Prostate gland (tissue), 2 donors: Measurements from ENCODE around the gene IL13. TPM values are rescaled to one million over a fixed set of nuclear protein-coding genes. Genes with fewer than 3 reads are reported as not detected.

Experiments used
- DNase-seq: peaks from one replicate; pipeline ENCODE4 v3.0.0-alpha.2; 2019; ENCODE audit warnings: low spot score
- H3K27ac ChIP-seq, 2 donors: fragments of 200-600 bp; sonication (generic); 2 replicates each; pipeline ENCODE4 v1.5.1; 2017 to 2019
- H3K27me3 ChIP-seq: fragments of 200-600 bp; sonication (generic); replicated peaks from 2 replicates; pipeline ENCODE4 v1.5.1; 2019; ENCODE audit not compliant: insufficient read depth
- H3K36me3 ChIP-seq, 2 donors: fragments of 200-600 bp; sonication (generic); 1 replicate in 1 of 2; 2 replicates in 1 of 2; pipeline versions ENCODE4 v1.5.1 to v1.8.1; 2017 to 2019
- H3K4me1 ChIP-seq: fragments of 200-600 bp; sonication (generic); replicated peaks from 2 replicates; pipeline ENCODE4 v1.5.1; 2019
- H3K4me3 ChIP-seq, 2 donors: fragments of 200-600 bp; sonication (generic); 2 replicates each; pipeline ENCODE4 v1.5.1; 2017 to 2019
- H3K9me3 ChIP-seq: fragments of 200-600 bp; sonication (generic); 2 replicates; pipeline ENCODE4 v1.5.1; 2017
- POLR2A ChIP-seq: fragments of 450-650 bp; IDR thresholded peaks from one replicate; pipeline ENCODE4 v1.6.1; 2016; ENCODE audit warnings: antibody characterized with exemption, mild to moderate bottlenecking
- POLR2AphosphoS5 ChIP-seq: sonication (generic); formaldehyde crosslinking; IDR thresholded peaks from one replicate; pipeline ENCODE4 v1.6.1; 2017; ENCODE audit warnings: antibody characterized with exemption
- WGBS: methylation state at CpG from one replicate; pipeline ENCODE4 v1.1.5; 2018; 5-methylcytosine and 5-hydroxymethylcytosine counted together
- intact Hi-C: fragments of 100-400 bp; cut with DNase I; formaldehyde crosslinking; loops from one replicate; pipeline ENCODE4 v1.14.2; 2022
- total RNA-seq, 2 donors: library from RNA; depleted of rRNA; stranded (reverse); fragments of >200 nt; gene quantifications; one replicate each; pipeline ENCODE4 v1.1.0, GENCODE V29; 2016
- TF ChIP-seq, protein P1 (sequence below), 4 experiments: fragments of 200-600 bp in 2 of 4; fragments of 450-650 bp in 2 of 4; sonication (generic) in 2 of 4; IDR thresholded peaks; 1 replicate in 3 of 4; 2 replicates in 1 of 4; pipeline ENCODE4 v1.5.1; 2016 to 2019; ENCODE audit warnings: antibody characterized with exemption in 4 of 4, mild to moderate bottlenecking in 2 of 4, moderate library complexity in 2 of 4

Gene IL13
- total RNA-seq, 2 donors from 2014 or later, result 2.3 TPM; not detected in 1

- no peaks in the 10 kb centered on the region for H3K4me1 ChIP-seq
- H3K27ac ChIP-seq, result no peak overlapping the region
- intact Hi-C loops, result no loop called here
- H3K27me3 ChIP-seq, result no peaks in the 10 kb centered on the region
- WGBS, result 90% methylated on average over 12 of the region's 12 CpGs
- no peaks in the 10 kb centered on the region for H3K9me3 ChIP-seq
- TF ChIP-seq POLR2AphosphoS5, result no peak
- TF ChIP-seq, protein P1, sequence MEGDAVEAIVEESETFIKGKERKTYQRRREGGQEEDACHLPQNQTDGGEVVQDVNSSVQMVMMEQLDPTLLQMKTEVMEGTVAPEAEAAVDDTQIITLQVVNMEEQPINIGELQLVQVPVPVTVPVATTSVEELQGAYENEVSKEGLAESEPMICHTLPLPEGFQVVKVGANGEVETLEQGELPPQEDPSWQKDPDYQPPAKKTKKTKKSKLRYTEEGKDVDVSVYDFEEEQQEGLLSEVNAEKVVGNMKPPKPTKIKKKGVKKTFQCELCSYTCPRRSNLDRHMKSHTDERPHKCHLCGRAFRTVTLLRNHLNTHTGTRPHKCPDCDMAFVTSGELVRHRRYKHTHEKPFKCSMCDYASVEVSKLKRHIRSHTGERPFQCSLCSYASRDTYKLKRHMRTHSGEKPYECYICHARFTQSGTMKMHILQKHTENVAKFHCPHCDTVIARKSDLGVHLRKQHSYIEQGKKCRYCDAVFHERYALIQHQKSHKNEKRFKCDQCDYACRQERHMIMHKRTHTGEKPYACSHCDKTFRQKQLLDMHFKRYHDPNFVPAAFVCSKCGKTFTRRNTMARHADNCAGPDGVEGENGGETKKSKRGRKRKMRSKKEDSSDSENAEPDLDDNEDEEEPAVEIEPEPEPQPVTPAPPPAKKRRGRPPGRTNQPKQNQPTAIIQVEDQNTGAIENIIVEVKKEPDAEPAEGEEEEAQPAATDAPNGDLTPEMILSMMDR (IDR thresholded peaks at IDR 0.05), result no peak
- TF ChIP-seq POLR2A, result no peak
- no peak for DNase-seq
- H3K4me3 ChIP-seq, result no peak overlapping the region
- H3K36me3 ChIP-seq, result no peaks in the 10 kb centered on the region
Observed at GRCh38 chr5:132684922-132685720, 27.1 kb downstream of the IL13 start.

DNA sequence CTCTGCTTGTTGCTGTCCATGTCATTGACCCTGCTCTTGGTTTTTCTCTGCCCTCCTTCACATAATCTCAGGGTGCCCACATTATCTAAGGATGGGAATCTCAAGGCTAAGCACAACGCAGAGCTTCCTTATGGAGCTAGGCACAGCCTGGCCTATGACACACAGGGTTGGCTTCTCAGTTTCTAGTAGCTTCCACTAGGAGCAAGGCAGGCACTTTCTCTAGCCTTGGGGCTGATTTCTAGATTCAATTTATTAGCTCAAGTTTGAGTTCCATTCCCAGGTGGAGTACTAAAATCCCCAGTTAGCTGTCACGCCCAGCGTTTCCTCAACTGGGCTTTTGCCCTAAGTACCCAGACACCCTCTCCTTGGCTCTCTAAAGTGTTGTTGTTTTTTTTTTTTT, 28.2 kb downstream of the IL13 start:
- H3K36me3 ChIP-seq, result no peaks in the 10 kb centered on the region
- no peak overlapping the region for H3K4me3 ChIP-seq
- no peak for DNase-seq
- H3K4me1 ChIP-seq, result no peaks in the 10 kb centered on the region
- no peaks in the 10 kb centered on the region for H3K27me3 ChIP-seq
- intact Hi-C loops, result no loop called here
- H3K9me3 ChIP-seq, result no peaks in the 10 kb centered on the region
- TF ChIP-seq POLR2AphosphoS5 (no peak), POLR2A (no peak)
- TF ChIP-seq, protein P1 (IDR thresholded peaks at IDR 0.05), result no peak
- WGBS, result 94% methylated on average over 3 of the region's 3 CpGs
- H3K27ac ChIP-seq, result no peak overlapping the region

GRCh38 chr5:132687995-132688394, 30.0 kb downstream of the IL13 start:
- H3K27me3 ChIP-seq, result no peaks in the 10 kb centered on the region
- H3K27ac ChIP-seq, result no peak overlapping the region
- no peak overlapping the region for H3K4me3 ChIP-seq
- no peak for DNase-seq
- no peaks in the 10 kb centered on the region for H3K36me3 ChIP-seq
- intact Hi-C loops, result no loop called here
- H3K4me1 ChIP-seq, result no peaks in the 10 kb centered on the region
- no peaks in the 10 kb centered on the region for H3K9me3 ChIP-seq
- TF ChIP-seq POLR2AphosphoS5 (no peak), POLR2A (no peak)
- TF ChIP-seq, protein P1 (IDR thresholded peaks at IDR 0.05), result no peak
- WGBS, result 87% methylated on average over 5 of the region's 5 CpGs

DNA sequence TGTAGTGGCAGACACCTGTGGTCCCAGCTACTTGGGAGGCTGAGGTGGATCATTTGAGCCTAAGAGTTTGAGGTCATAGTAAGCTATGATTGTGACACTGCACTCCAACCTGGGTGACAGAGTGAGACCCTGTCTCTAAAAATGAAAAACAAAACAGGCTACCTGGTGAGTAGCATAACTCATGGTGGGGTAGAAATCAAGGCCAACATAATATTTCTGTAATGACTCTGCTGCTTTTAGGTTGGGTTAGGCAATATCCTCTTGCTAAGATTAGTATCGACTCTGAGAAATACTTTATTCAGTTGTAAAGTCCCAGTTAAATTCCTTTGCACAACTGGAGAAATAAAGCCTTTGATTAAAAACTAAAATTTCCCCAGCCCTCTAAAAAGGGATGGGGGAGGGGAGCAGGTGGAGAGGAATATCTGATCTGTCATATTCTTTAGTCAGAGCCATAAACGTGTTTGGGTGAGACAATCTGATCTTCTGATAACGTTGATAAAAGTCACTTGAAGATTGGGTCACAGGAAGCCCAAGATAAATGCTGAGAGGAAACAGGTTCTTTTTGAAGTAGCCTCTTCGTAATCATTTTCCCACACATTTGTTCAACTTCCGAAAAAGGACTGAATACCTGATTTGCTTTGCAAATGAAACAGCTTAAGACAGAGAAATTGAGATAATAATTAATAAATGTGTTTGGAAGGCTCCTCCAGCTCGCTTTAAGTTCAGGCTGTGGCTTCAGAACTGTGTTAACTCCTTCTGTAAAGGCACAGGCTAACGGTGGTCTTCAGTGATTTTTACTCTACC, 30.8 kb downstream of the IL13 start:
- TF ChIP-seq POLR2A, result no peak
- TF ChIP-seq, protein P1 (IDR thresholded peaks at IDR 0.05), result no peak
- TF ChIP-seq POLR2AphosphoS5, result no peak
- Histone ChIP-seq H3K27me3 (no peaks in the 10 kb centered on the region), H3K36me3 (no peaks in the 10 kb centered on the region), H3K27ac (no peak overlapping the region), H3K9me3 (no peaks in the 10 kb centered on the region), H3K4me1 (no peaks in the 10 kb centered on the region), H3K4me3 (no peak overlapping the region)
- no peak for DNase-seq
- 52% methylated on average over 7 of the region's 7 CpGs for WGBS
- intact Hi-C loops, result no loop called here
